Cardiac septum (tissue), 1 donor: ENCODE results near the gene FAM135A. TPM values are rescaled to one million over a fixed set of nuclear protein-coding genes. Genes with fewer than 3 reads are reported as not detected.

Source experiments
- DNase-seq: peaks from one replicate; pipeline ENCODE4 v3.0.0-alpha.2; 2020; ENCODE audit warnings: low spot score
- intact Hi-C: fragments of 100-400 bp; cut with DNase I; formaldehyde crosslinking; loops from one replicate; pipeline ENCODE4 v1.14.0; 2022
- total RNA-seq: library from RNA; stranded (reverse); fragmentation: NEBNext Ultra II Directional; extraction: Animal tissue kit (Norgen Biotek cat#: 25700); gene quantifications from one replicate; pipeline ENCODE4 v1.2.1, GENCODE V29; 2021
- donor health status: DM: no; HTN: no; CAD: no.

The FAM135A gene
- total RNA-seq, 1 donor from 2014 or later = 14.2 TPM

GRCh38 chr6:70394518-70395300, 18.6 kb upstream of the FAM135A start:
- intact Hi-C loops = no loop called here
- no peak for DNase-seq

- no peak for DNase-seq
- intact Hi-C loops = no loop called here
These were observed 18.0 kb upstream of the FAM135A start for GRCh38 chr6:70395301-70395672.

GRCh38 chr6:70396163-70396562, 17.1 kb upstream of the FAM135A start:
- intact Hi-C loops = no loop called here

GRCh38 chr6:70396796-70397729, 16.2 kb upstream of the FAM135A start:
- intact Hi-C loops = no loop called here
- no peak for DNase-seq

More at GRCh38 chr6:70396163-70396562, 17.1 kb upstream of the FAM135A start:
- DNase-seq = no peak

GRCh38 chr6:70398783-70399728, 14.3 kb upstream of the FAM135A start:
- intact Hi-C loops = no loop called here
- no peak for DNase-seq

GRCh38 chr6:70404658-70405057, 8.7 kb upstream of the FAM135A start:
- intact Hi-C loops = no loop called here
- DNase-seq = no peak

- intact Hi-C loops = no loop called here
- no peak for DNase-seq
These were observed 4.1 kb upstream of the FAM135A start for GRCh38 chr6:70409216-70409615.

GRCh38 chr6:70411542-70412251, 1.6 kb upstream of the FAM135A start:
- no peak for DNase-seq
- intact Hi-C loops = loop anchor here (5.0 kb wide), 1 partner anchor 256 kb away; the partner anchor contains the start of gene SMAP1

- DNase-seq = no peak
- intact Hi-C loops = loop anchor here (5.0 kb wide), 1 partner anchor 255 kb away; the partner anchor contains the start of gene SMAP1
These were observed 825 bp upstream of the FAM135A start for GRCh38 chr6:70412252-70413113.

- intact Hi-C loops = loop anchor here (5.0 kb wide), 1 partner anchor 253 kb away; the partner anchor contains the start of gene SMAP1
- no peak for DNase-seq
These were observed 735 bp downstream of the FAM135A start for GRCh38 chr6:70413992-70414494.

- DNase-seq = no peak
- intact Hi-C loops = loop anchor here (5.0 kb wide), 1 partner anchor 252 kb away; the partner anchor contains the start of gene SMAP1
These were observed 1.5 kb downstream of the FAM135A start for GRCh38 chr6:70414813-70415212.

GRCh38 chr6:70415247-70415646, 1.9 kb downstream of the FAM135A start:
- DNase-seq = no peak
- intact Hi-C loops = no loop called here

GRCh38 chr6:70415660-70416059, 2.4 kb downstream of the FAM135A start:
- intact Hi-C loops = no loop called here
- no peak for DNase-seq

GRCh38 chr6:70421509-70421908, 8.2 kb downstream of the FAM135A start:
- no peak for DNase-seq
- intact Hi-C loops = no loop called here

- no peak for DNase-seq
- intact Hi-C loops = no loop called here
These were observed 10.2 kb downstream of the FAM135A start for GRCh38 chr6:70423189-70424134.

- intact Hi-C loops = no loop called here
These were observed 11.0 kb downstream of the FAM135A start for GRCh38 chr6:70424291-70424690.

More at GRCh38 chr6:70424291-70424690, 11.0 kb downstream of the FAM135A start:
- no peak for DNase-seq
